B cell (primary cell): Measurements from ENCODE around the gene CDH20.

Source experiments
- EZH2 ChIP-seq: IDR thresholded peaks from 2 replicates; pipeline ENCODE4 v1.6.1; 2012; ENCODE audit warnings: borderline replicate concordance, low read depth, mild to moderate bottlenecking, moderate library complexity, low read length; ENCODE audit not compliant: insufficient read depth, poor library complexity, severe bottlenecking
- TF ChIP-seq, protein P1 (sequence below): fragments of 200-600 bp; IDR thresholded peaks from one replicate; pipeline ENCODE4 v1.8.0; 2022; ENCODE audit warnings: antibody characterized with exemption, mild to moderate bottlenecking

- TF ChIP-seq, protein P1, sequence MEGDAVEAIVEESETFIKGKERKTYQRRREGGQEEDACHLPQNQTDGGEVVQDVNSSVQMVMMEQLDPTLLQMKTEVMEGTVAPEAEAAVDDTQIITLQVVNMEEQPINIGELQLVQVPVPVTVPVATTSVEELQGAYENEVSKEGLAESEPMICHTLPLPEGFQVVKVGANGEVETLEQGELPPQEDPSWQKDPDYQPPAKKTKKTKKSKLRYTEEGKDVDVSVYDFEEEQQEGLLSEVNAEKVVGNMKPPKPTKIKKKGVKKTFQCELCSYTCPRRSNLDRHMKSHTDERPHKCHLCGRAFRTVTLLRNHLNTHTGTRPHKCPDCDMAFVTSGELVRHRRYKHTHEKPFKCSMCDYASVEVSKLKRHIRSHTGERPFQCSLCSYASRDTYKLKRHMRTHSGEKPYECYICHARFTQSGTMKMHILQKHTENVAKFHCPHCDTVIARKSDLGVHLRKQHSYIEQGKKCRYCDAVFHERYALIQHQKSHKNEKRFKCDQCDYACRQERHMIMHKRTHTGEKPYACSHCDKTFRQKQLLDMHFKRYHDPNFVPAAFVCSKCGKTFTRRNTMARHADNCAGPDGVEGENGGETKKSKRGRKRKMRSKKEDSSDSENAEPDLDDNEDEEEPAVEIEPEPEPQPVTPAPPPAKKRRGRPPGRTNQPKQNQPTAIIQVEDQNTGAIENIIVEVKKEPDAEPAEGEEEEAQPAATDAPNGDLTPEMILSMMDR, result no peak
- no peak for TF ChIP-seq EZH2
Measured at GRCh38 chr18:61575419-61575818, 242.2 kb downstream of the CDH20 start.
